ENCODE measurements around the gene TLR3.
"Not testable (repeated sequence)": the region's sequence is repeated elsewhere in the genome, so short reads cannot be mapped to it uniquely, and the experiment has no call there.

Gene TLR3

GRCh38 chr4:186068581-186069348 is at the start of gene TLR3:
Gene TLR3, plus strand, starts transcription at chr4:186069156. Its CDS starts 7,464 bp downstream, at chr4:186076620.
- peak in 1 of 56 donors; percentile 13 for DNase-seq

GRCh38 chr4:186019269-186019668 is 49.7 kb upstream of the TLR3 start:
- DNase-seq: no peak

- DNase-seq: no peak
Observed at GRCh38 chr4:186020106-186020792, 48.7 kb upstream of the TLR3 start.

GRCh38 chr4:186020793-186021407 is 48.1 kb upstream of the TLR3 start:
- peak in 6 of 56 donors; percentile 4 to 44 (median 9) for DNase-seq

- peak in 37 of 56 donors; percentile 5 to 67 (median 35) for DNase-seq
Observed at GRCh38 chr4:186021461-186022167, 47.3 kb upstream of the TLR3 start.

GRCh38 chr4:186023975-186024374 is 45.0 kb upstream of the TLR3 start:
- DNase-seq: no peak

- peak in 34 of 56 donors; percentile 5 to 87 (median 38) for DNase-seq
Observed at GRCh38 chr4:186024637-186025407, 44.1 kb upstream of the TLR3 start.

GRCh38 chr4:186025408-186025690 is 43.6 kb upstream of the TLR3 start:
- no peak for DNase-seq

- DNase-seq: no peak
Observed at GRCh38 chr4:186027405-186027804, 41.6 kb upstream of the TLR3 start.

- DNase-seq: peak in 29 of 56 donors; percentile 1 to 56 (median 21)
Observed at GRCh38 chr4:186029571-186030398, 39.2 kb upstream of the TLR3 start.

- no peak for DNase-seq
Observed at GRCh38 chr4:186030399-186030775, 38.6 kb upstream of the TLR3 start.

- no peak for DNase-seq
Observed at GRCh38 chr4:186030795-186031194, 38.2 kb upstream of the TLR3 start.

GRCh38 chr4:186032259-186032658 is 36.7 kb upstream of the TLR3 start:
- peak in 5 of 56 donors; percentile 2 to 35 (median 14) for DNase-seq

GRCh38 chr4:186033027-186033426 is 35.9 kb upstream of the TLR3 start:
- DNase-seq: no peak

- not testable (repeated sequence) for DNase-seq
Observed at GRCh38 chr4:186034613-186035012, 34.3 kb upstream of the TLR3 start.

GRCh38 chr4:186036976-186037581 is 31.9 kb upstream of the TLR3 start:
- no peak for DNase-seq

- peak in 32 of 56 donors; percentile 3 to 74 (median 27) for DNase-seq
Observed at GRCh38 chr4:186037692-186038658, 31.0 kb upstream of the TLR3 start.

- DNase-seq: no peak
Observed at GRCh38 chr4:186039697-186040096, 29.3 kb upstream of the TLR3 start.

All from nucleus accumbens (tissue), 56 donors.